ENCODE measurements around the gene KRT80. TPM values are rescaled to one million over a fixed set of nuclear protein-coding genes. Genes with fewer than 3 reads are reported as not detected.

The KRT80 gene
- total RNA-seq, 1 donor from 2014 or later = not detected

GRCh38 chr12:52212701-52213563 lies 21.1 kb upstream of the KRT80 start:
- H3K4me3 Mint-ChIP-seq = no peak overlapping the region
- no peaks in the 10 kb centered on the region for H3K9me3 Mint-ChIP-seq
- no peak for DNase-seq (ENCODE audit: low read depth, low spot score)
- H3K4me1 Mint-ChIP-seq = no peaks in the 10 kb centered on the region
- TF ChIP-seq, protein P1, sequence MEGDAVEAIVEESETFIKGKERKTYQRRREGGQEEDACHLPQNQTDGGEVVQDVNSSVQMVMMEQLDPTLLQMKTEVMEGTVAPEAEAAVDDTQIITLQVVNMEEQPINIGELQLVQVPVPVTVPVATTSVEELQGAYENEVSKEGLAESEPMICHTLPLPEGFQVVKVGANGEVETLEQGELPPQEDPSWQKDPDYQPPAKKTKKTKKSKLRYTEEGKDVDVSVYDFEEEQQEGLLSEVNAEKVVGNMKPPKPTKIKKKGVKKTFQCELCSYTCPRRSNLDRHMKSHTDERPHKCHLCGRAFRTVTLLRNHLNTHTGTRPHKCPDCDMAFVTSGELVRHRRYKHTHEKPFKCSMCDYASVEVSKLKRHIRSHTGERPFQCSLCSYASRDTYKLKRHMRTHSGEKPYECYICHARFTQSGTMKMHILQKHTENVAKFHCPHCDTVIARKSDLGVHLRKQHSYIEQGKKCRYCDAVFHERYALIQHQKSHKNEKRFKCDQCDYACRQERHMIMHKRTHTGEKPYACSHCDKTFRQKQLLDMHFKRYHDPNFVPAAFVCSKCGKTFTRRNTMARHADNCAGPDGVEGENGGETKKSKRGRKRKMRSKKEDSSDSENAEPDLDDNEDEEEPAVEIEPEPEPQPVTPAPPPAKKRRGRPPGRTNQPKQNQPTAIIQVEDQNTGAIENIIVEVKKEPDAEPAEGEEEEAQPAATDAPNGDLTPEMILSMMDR (conservative IDR thresholded peaks at IDR 0.05) = no peak
- H3K27ac Mint-ChIP-seq (ENCODE audit: unreplicated experiment) = no peak overlapping the region
- peaks cover 8% of the 10 kb centered on the region for H3K27me3 Mint-ChIP-seq (ENCODE audit: low read depth)
- no peaks in the 10 kb centered on the region for H3K36me3 Mint-ChIP-seq (ENCODE audit: low read depth)

GRCh38 chr12:52211716-52212585 lies 20.1 kb upstream of the KRT80 start:
- DNase-seq (ENCODE audit: low read depth, low spot score) = no peak

DNA sequence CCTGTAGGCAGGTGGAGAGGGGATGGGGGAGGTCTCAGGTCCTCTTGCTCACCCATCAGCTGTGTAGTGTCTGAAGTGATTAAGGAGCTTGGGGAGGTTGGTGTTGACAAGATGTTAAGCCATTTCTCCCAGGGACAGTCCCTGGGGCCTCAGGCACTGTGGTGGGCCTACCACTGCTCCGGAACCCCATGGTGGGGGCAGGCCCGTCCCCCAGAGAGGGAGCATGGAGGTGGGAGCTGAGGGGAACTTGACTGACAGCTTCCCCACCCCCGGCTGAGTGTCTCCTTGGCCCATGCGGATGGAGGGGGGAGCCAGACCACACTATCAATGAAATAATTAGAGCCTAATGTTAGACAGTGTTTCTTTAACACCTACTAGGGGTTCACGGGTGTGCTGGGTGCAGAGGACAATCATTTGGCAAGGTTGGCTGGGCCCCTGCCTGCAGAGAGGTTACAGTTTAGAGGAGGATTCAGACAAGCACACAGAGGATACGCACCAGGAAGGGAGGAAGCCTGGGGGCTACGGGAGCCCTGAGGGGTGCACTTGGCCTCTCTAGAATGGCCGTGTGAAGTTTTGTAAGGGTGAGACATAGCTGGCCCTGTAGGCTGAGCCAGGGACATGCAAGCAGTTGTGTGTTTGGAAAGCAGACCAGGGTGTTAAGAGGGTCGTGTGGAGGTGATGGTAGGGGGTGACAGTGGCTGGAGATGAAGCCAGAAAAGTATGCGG lies 19.3 kb upstream of the KRT80 start:
- Mint-ChIP-seq H3K27me3 (ENCODE audit: low read depth) (peaks cover 8% of the 10 kb centered on the region), H3K9me3 (no peaks in the 10 kb centered on the region), H3K4me3 (no peak overlapping the region), H3K4me1 (no peaks in the 10 kb centered on the region), H3K36me3 (ENCODE audit: low read depth) (no peaks in the 10 kb centered on the region), H3K27ac (ENCODE audit: unreplicated experiment) (peak overlapping the region; percentile 94)
- TF ChIP-seq, protein P1 (conservative IDR thresholded peaks at IDR 0.05) = no peak
- DNase-seq (ENCODE audit: low read depth, low spot score) = no peak

More at GRCh38 chr12:52211716-52212585, 20.1 kb upstream of the KRT80 start:
- no peaks in the 10 kb centered on the region for H3K9me3 Mint-ChIP-seq
- no peaks in the 10 kb centered on the region for H3K4me1 Mint-ChIP-seq
- peaks cover 8% of the 10 kb centered on the region for H3K27me3 Mint-ChIP-seq (ENCODE audit: low read depth)
- no peak overlapping the region for H3K4me3 Mint-ChIP-seq
- peak overlapping the region; percentile 94 for H3K27ac Mint-ChIP-seq (ENCODE audit: unreplicated experiment)
- no peaks in the 10 kb centered on the region for H3K36me3 Mint-ChIP-seq (ENCODE audit: low read depth)
- TF ChIP-seq, protein P1 (conservative IDR thresholded peaks at IDR 0.05) = no peak

- no peaks in the 10 kb centered on the region for H3K9me3 Mint-ChIP-seq
- TF ChIP-seq, protein P1 (conservative IDR thresholded peaks at IDR 0.05) = no peak
- H3K4me3 Mint-ChIP-seq = no peak overlapping the region
- H3K36me3 Mint-ChIP-seq (ENCODE audit: low read depth) = no peaks in the 10 kb centered on the region
- DNase-seq (ENCODE audit: low read depth, low spot score) = no peak
- no peaks in the 10 kb centered on the region for H3K4me1 Mint-ChIP-seq
- no peak overlapping the region for H3K27ac Mint-ChIP-seq (ENCODE audit: unreplicated experiment)
- H3K27me3 Mint-ChIP-seq (ENCODE audit: low read depth) = peaks cover 8% of the 10 kb centered on the region
Observed at GRCh38 chr12:52210186-52210924, 18.5 kb upstream of the KRT80 start.

All from neural crest cell (in vitro differentiated cells).